Cardiac fibroblast (primary cell): ENCODE results near the gene RBMXL2.
A peak's percentile ranks its signal among the peaks of the same experiment; 100 is the strongest.

Experiments used
- DNase-seq, 2 donors: peaks; one replicate each; pipeline versions ENCODE4 v3.0.0 to v3.0.0-alpha.2; 2010; ENCODE audit warnings: low read depth in 2 of 2
- H3K4me3 ChIP-seq, 2 donors: replicated peaks in 1 of 2; 1 replicate in 1 of 2; 2 replicates in 1 of 2; pipeline ENCODE4 v1.5.1; 2011; ENCODE audit warnings: low read depth in 2 of 2, low read length in 2 of 2, mild to moderate bottlenecking in 2 of 2, moderate library complexity in 1 of 2
- CTCF ChIP-seq: IDR thresholded peaks from one replicate; pipeline ENCODE4 v1.5.1; 2011; ENCODE audit warnings: low read depth, mild to moderate bottlenecking, low read length, inconsistent platforms

RBMXL2 gene

GRCh38 chr11:7098235-7098832 is 9.5 kb downstream of the RBMXL2 start:
- peak; percentile 58 for TF ChIP-seq CTCF
- no peak overlapping the region for H3K4me3 ChIP-seq
- DNase-seq = peak; percentile 64 to 72

GRCh38 chr11:7115780-7116179 is 27.0 kb downstream of the RBMXL2 start:
- H3K4me3 ChIP-seq = no peak overlapping the region
- peak in 1 of 2 donors; percentile 60 for DNase-seq
- no peak for TF ChIP-seq CTCF

- no peak for DNase-seq
- TF ChIP-seq CTCF = no peak
- H3K4me3 ChIP-seq = no peak overlapping the region
Measured at GRCh38 chr11:7116370-7116769, 27.6 kb downstream of the RBMXL2 start.

GRCh38 chr11:7138051-7138450 is 49.3 kb downstream of the RBMXL2 start:
- H3K4me3 ChIP-seq = no peak overlapping the region
- no peak for DNase-seq
- no peak for TF ChIP-seq CTCF
